Karpas-422 (cell line): ENCODE data around the gene RSPO3. TPM values are rescaled to one million over a fixed set of nuclear protein-coding genes. Genes with fewer than 3 reads are reported as not detected.

Experiments
- DNase-seq: peaks from one replicate; pipeline ENCODE4 v3.0.0-alpha.2; 2015
- H2AFZ ChIP-seq: fragments of 200-600 bp; sonication (generic); 2 replicates; pipeline ENCODE4 v1.6.1; 2014; ENCODE audit warnings: antibody characterized with exemption, low read length, mixed read lengths
- H3K27ac ChIP-seq: fragments of 200-600 bp; sonication (generic); 2 replicates; pipeline ENCODE4 v1.5.1; 2014; ENCODE audit warnings: mild to moderate bottlenecking, low read length, moderate library complexity
- H3K27me3 ChIP-seq: fragments of 200-600 bp; sonication (generic); 2 replicates; pipeline ENCODE4 v1.6.1; 2014; ENCODE audit warnings: low read length, mixed read lengths
- H3K36me3 ChIP-seq: fragments of 200-600 bp; sonication (generic); 2 replicates; pipeline ENCODE4 v1.6.1; 2014; ENCODE audit warnings: low read length, mixed read lengths; ENCODE audit not compliant: insufficient read depth
- H3K4me1 ChIP-seq: fragments of 200-600 bp; sonication (generic); 2 replicates; pipeline ENCODE4 v1.6.1; 2014; ENCODE audit warnings: mild to moderate bottlenecking, low read length, mixed read lengths
- H3K4me2 ChIP-seq: fragments of 200-600 bp; sonication (generic); 2 replicates; pipeline ENCODE4 v1.6.1; 2014; ENCODE audit warnings: low read length, low read depth, mild to moderate bottlenecking; ENCODE audit not compliant: poor library complexity, severe bottlenecking
- H3K4me3 ChIP-seq: fragments of 200-600 bp; sonication (generic); 2 replicates; pipeline ENCODE4 v1.5.1; 2014; ENCODE audit warnings: mild to moderate bottlenecking, antibody characterized with exemption, low read length, mixed read lengths
- H3K79me2 ChIP-seq: fragments of 200-600 bp; sonication (generic); 2 replicates; pipeline ENCODE4 v1.6.1; 2014; ENCODE audit warnings: mild to moderate bottlenecking, low read length, mixed read lengths
- H3K9ac ChIP-seq: fragments of 200-600 bp; sonication (generic); 2 replicates; pipeline ENCODE4 v1.6.0; 2014; ENCODE audit warnings: low read length
- H3K9me2 ChIP-seq: fragments of 200-600 bp; sonication (generic), shearing (Covaris generic); replicated peaks from 2 replicates; pipeline ENCODE4 v1.6.0; 2014; ENCODE audit warnings: mild to moderate bottlenecking, low read length, moderate library complexity; ENCODE audit not compliant: insufficient read depth
- H3K9me3 ChIP-seq: fragments of 300-700, 200-600 bp; sonication (generic); 2 replicates; pipeline ENCODE4 v1.6.1; 2014; ENCODE audit warnings: low read length, mixed read lengths
- H4K20me1 ChIP-seq: fragments of 200-600 bp; sonication (generic); 2 replicates; pipeline ENCODE4 v1.6.1; 2014; ENCODE audit warnings: mild to moderate bottlenecking, antibody characterized with exemption, low read length, low read depth; ENCODE audit not compliant: insufficient read depth
- total RNA-seq: library from RNA; depleted of rRNA; stranded (reverse); fragments of >200 nt; shearing (Covaris generic); gene quantifications from 2 replicates; pipeline ENCODE4 v1.2.3, GENCODE V29; 2014; ENCODE audit warnings: low replicate concordance

The RSPO3 gene
- total RNA-seq, 1 experiment from 2014 or later, result not detected

DNA sequence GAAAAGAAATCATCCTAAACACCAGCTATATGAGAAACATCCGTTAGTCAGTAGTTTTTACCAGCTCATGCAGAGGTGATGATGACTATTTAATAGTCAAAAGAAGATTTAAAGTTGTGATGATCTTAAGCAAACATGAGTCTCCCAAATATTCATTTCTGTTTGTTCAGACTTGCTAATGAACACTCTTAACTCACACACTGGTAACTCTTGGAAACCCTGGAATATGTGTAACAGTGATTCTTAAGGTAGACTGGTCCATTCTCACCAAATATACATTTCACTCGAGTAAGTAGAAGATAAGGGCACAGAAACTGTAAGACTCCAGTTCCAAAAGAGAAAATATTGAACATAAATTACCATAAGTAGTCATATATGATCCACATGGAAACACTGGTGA lies 29.1 kb downstream of the RSPO3 start:
- Histone ChIP-seq H3K9me2 (no peaks in the 10 kb centered on the region), H4K20me1 (no peaks in the 10 kb centered on the region), H3K4me1 (no peaks in the 10 kb centered on the region), H3K9ac (no peak overlapping the region), H3K79me2 (no peaks in the 10 kb centered on the region), H3K36me3 (no peaks in the 10 kb centered on the region), H2AFZ (no peak overlapping the region), H3K27me3 (no peaks in the 10 kb centered on the region), H3K4me2 (no peak overlapping the region), H3K4me3 (no peak overlapping the region), H3K27ac (no peak overlapping the region), H3K9me3 (no peaks in the 10 kb centered on the region)
- DNase-seq, result no peak

DNA sequence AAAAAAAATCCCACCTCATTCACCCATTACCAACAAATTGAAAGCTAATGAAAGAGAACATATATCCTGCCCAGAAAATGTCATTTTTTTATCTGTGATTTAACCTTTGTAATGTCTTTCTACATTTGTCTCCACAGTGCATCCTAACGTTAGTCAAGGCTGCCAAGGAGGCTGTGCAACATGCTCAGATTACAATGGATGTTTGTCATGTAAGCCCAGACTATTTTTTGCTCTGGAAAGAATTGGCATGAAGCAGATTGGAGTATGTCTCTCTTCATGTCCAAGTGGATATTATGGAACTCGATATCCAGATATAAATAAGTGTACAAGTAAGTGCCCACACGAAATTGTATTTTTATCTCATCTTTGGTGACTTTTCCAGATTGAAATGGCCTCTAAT lies 30.0 kb downstream of the RSPO3 start:
- Histone ChIP-seq H3K79me2 (no peaks in the 10 kb centered on the region), H2AFZ (no peak overlapping the region), H3K9me2 (no peaks in the 10 kb centered on the region), H3K9me3 (no peaks in the 10 kb centered on the region), H4K20me1 (no peaks in the 10 kb centered on the region), H3K27ac (no peak overlapping the region), H3K4me1 (no peaks in the 10 kb centered on the region), H3K9ac (no peak overlapping the region), H3K4me3 (no peak overlapping the region), H3K36me3 (no peaks in the 10 kb centered on the region), H3K4me2 (no peak overlapping the region), H3K27me3 (no peaks in the 10 kb centered on the region)
- DNase-seq, result no peak

GRCh38 chr6:127154509-127154908 lies 36.0 kb downstream of the RSPO3 start:
- Histone ChIP-seq H3K79me2 (no peaks in the 10 kb centered on the region), H3K9ac (no peak overlapping the region), H3K27me3 (no peaks in the 10 kb centered on the region), H3K4me3 (no peak overlapping the region), H3K4me2 (no peak overlapping the region), H3K27ac (no peak overlapping the region), H2AFZ (no peak overlapping the region), H3K9me2 (no peaks in the 10 kb centered on the region), H4K20me1 (no peaks in the 10 kb centered on the region), H3K4me1 (no peaks in the 10 kb centered on the region), H3K9me3 (no peaks in the 10 kb centered on the region), H3K36me3 (no peaks in the 10 kb centered on the region)
- DNase-seq, result no peak

- no peak overlapping the region for H2AFZ ChIP-seq
- H3K4me1 ChIP-seq, result no peaks in the 10 kb centered on the region
- no peaks in the 10 kb centered on the region for H4K20me1 ChIP-seq
- H3K9ac ChIP-seq, result no peak overlapping the region
- H3K27me3 ChIP-seq, result no peaks in the 10 kb centered on the region
- H3K79me2 ChIP-seq, result no peaks in the 10 kb centered on the region
- H3K4me2 ChIP-seq, result no peak overlapping the region
- H3K9me3 ChIP-seq, result no peaks in the 10 kb centered on the region
- peak; percentile 43 for DNase-seq
- no peaks in the 10 kb centered on the region for H3K9me2 ChIP-seq
- no peak overlapping the region for H3K27ac ChIP-seq
- H3K36me3 ChIP-seq, result no peaks in the 10 kb centered on the region
- no peak overlapping the region for H3K4me3 ChIP-seq
These were observed 42.0 kb downstream of the RSPO3 start for GRCh38 chr6:127160484-127160883.

GRCh38 chr6:127162836-127163235 lies 44.4 kb downstream of the RSPO3 start:
- Histone ChIP-seq H3K9me3 (no peaks in the 10 kb centered on the region), H3K4me2 (no peak overlapping the region), H3K79me2 (no peaks in the 10 kb centered on the region), H3K4me3 (no peak overlapping the region), H3K36me3 (no peaks in the 10 kb centered on the region), H3K9ac (no peak overlapping the region), H4K20me1 (no peaks in the 10 kb centered on the region), H3K4me1 (no peaks in the 10 kb centered on the region), H2AFZ (no peak overlapping the region), H3K27me3 (no peaks in the 10 kb centered on the region), H3K27ac (no peak overlapping the region), H3K9me2 (no peaks in the 10 kb centered on the region)
- DNase-seq, result no peak

- Histone ChIP-seq H3K36me3 (no peaks in the 10 kb centered on the region), H3K4me1 (no peaks in the 10 kb centered on the region), H3K9ac (no peak overlapping the region), H3K4me2 (no peak overlapping the region), H3K27me3 (no peaks in the 10 kb centered on the region), H3K79me2 (no peaks in the 10 kb centered on the region), H3K9me3 (no peaks in the 10 kb centered on the region), H2AFZ (no peak overlapping the region), H3K27ac (no peak overlapping the region), H3K4me3 (no peak overlapping the region), H3K9me2 (no peaks in the 10 kb centered on the region), H4K20me1 (no peaks in the 10 kb centered on the region)
- DNase-seq, result no peak
These were observed 45.6 kb downstream of the RSPO3 start for GRCh38 chr6:127164036-127164435.

DNA sequence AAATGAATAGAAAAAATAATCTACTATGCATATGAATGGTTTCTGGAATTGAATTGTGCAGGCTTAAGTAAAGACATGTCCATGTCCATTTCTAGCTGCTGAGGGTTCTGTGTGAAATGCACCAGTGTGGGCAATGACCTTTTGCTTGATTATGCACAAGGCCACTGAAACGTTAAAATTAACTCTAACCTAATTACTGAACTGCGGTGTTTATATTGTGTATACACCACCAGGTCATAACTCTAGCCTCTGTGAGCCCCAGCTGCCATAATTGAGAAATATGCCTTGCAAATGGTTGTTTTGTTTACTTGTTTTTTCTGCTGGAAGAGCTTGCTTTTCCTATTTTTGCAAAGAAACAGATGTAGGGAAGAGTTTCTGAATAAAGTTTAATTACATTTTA lies 46.1 kb downstream of the RSPO3 start:
- Histone ChIP-seq H2AFZ (no peak overlapping the region), H3K27me3 (no peaks in the 10 kb centered on the region), H3K4me1 (no peaks in the 10 kb centered on the region), H3K9me2 (no peaks in the 10 kb centered on the region), H4K20me1 (no peaks in the 10 kb centered on the region), H3K36me3 (no peaks in the 10 kb centered on the region), H3K9me3 (no peaks in the 10 kb centered on the region), H3K27ac (no peak overlapping the region), H3K4me2 (no peak overlapping the region), H3K4me3 (no peak overlapping the region), H3K9ac (no peak overlapping the region), H3K79me2 (no peaks in the 10 kb centered on the region)
- no peak for DNase-seq

- DNase-seq, result no peak
- no peaks in the 10 kb centered on the region for H3K27me3 ChIP-seq
- H3K9ac ChIP-seq, result no peak overlapping the region
- H3K4me1 ChIP-seq, result no peaks in the 10 kb centered on the region
- no peaks in the 10 kb centered on the region for H3K36me3 ChIP-seq
- no peaks in the 10 kb centered on the region for H4K20me1 ChIP-seq
- H3K4me2 ChIP-seq, result no peak overlapping the region
- no peak overlapping the region for H3K27ac ChIP-seq
- no peaks in the 10 kb centered on the region for H3K9me3 ChIP-seq
- no peaks in the 10 kb centered on the region for H3K9me2 ChIP-seq
- no peak overlapping the region for H2AFZ ChIP-seq
- H3K79me2 ChIP-seq, result no peaks in the 10 kb centered on the region
- H3K4me3 ChIP-seq, result no peak overlapping the region
These were observed 54.9 kb downstream of the RSPO3 start for GRCh38 chr6:127173156-127173940.
